NK-92 treated with Interleukin-12 subunit alpha and Interleukin-12 subunit beta, amount 100 ng/mL, for 24 hours (cell line): ENCODE measurements around the gene PAK2.
"Not testable (repeated sequence)": the region's sequence is repeated elsewhere in the genome, so short reads cannot be mapped to it uniquely, and the experiment has no call there.

Source experiments
- DNase-seq: peaks from one replicate; lab custom pipeline; 2025; lab: John Stamatoyannopoulos, UW

PAK2 gene

GRCh38 chr3:196739671-196740480 is at the start of gene PAK2:
TSS of gene PAK2 (plus strand) at chr3:196739857. CDS start at chr3:196782647, 42,790 bp downstream.
- DNase-seq: peak; percentile 90

- no peak for DNase-seq
These were observed 49.6 kb upstream of the PAK2 start for GRCh38 chr3:196689941-196690660.

DNA sequence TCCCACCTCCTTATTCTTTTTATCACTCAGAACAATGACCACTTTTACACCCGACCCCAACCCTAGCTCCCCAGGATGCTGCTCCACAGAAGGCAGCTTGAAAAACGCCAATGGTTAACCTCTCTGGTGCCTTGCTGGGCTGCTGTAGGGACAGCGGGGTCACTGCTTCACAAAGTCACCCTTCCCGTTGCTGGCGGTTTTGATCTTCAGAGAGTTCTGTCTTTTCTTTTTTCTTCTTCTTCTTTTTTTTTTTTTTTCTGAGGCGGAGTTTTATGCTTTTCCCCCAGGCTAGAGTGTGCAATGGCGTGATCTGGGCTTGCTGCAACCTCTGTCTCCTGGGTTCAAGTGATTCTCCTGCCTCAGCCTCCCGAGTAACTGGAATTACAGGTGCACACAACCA is 48.3 kb upstream of the PAK2 start:
- DNase-seq: no peak

- no peak for DNase-seq
These were observed 45.4 kb upstream of the PAK2 start for GRCh38 chr3:196694202-196694638.

- no peak for DNase-seq
These were observed 44.5 kb upstream of the PAK2 start for GRCh38 chr3:196694941-196695848.

- no peak for DNase-seq
These were observed 43.8 kb upstream of the PAK2 start for GRCh38 chr3:196695849-196696226.

DNA sequence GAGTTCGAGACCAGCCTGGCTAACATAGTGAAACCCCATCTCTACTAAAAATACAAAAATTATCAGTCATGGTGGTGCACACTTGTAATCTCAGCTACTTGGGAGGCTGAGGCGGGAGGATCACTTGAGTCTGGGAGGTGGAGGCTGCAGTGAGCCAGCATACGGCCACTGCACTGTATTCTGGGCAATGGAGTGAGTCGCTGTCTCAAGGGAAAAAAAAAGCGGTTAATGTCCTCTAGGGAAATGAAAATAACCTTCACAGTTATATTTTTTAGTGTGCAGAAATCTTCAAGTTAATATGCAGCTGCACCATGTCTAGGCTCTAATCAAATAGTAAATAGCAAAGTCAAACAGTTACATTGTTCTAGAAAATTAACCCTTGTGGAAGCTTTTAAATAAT is 42.4 kb upstream of the PAK2 start:
- DNase-seq: no peak

DNA sequence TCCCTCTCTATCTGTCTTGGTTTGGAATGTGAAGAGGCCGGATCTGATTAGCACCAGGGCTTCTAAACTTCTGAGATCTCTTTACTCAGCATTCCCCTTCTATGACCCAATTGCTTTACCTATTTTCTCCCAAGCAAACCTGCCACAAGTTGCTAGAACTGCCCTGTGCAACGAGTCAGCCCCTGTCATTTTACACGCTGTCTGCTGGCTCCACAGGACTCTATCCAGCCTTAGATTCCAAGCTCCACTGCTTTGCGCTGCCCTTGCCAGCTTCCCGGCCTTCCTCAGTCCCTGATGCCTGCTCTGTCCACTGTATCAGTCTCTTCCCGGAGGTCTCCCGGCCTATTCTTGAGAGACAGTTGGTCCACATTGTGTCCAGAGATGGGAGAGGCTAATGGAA is 39.9 kb upstream of the PAK2 start:
- no peak for DNase-seq

DNA sequence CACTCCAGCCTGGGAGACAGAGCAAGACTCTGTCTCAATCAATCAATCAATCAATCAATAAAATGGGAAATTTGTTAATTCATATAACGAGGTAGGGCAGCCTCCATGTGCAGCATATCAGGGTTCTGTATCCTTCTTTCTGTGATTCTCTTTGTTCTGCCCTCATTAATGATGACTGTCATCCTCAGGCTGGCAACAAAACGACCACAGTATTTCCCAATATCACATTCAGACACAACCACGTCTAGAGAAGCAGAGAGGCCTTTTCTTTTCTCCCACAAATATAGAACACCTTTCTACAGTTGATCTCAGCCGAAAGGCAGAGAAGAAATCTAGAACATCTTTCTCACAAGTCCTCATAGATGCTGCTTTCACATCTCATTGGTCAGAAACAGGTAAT is 38.9 kb upstream of the PAK2 start:
- no peak for DNase-seq

DNA sequence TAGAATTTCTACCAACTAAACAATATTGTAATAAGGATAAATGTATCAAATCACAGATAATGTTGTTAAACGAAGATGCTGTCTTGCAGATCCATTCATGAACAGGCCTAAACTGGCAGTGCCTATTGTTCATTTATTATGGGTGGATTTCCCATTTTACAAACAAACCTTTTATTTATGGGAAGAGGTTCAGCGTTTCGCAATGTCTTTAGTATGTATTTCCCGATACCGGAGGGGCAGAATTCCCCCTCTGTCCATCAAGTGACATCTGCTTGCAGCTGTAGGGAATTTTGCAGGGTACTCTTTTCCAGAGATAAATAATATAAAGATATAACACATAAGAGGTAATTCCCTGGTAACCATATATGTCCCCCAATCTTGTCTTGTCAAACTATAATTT is 33.3 kb upstream of the PAK2 start:
- DNase-seq: no peak

- no peak for DNase-seq
These were observed 32.9 kb upstream of the PAK2 start for GRCh38 chr3:196706731-196707130.

DNA sequence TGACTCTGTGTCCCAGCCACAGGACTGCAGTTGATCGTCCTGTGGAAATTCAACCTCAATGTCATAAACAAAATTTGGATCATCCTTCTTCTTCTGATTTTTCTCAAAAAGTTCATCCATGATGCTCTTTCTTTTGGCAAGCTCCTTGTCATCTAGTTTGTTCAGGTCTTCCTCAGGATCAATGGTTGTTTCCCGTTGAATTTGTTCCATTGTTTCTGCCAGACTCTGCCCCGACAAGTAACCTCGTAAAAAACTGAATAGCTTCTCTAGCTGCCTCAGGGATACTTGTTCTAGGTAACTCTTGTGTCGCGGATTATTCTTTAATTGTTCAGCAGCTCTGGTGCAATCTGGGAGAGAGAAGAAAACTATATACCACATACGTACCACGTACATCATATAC is 32.1 kb upstream of the PAK2 start:
- no peak for DNase-seq

- no peak for DNase-seq
These were observed 31.2 kb upstream of the PAK2 start for GRCh38 chr3:196708467-196708866.

- peak; percentile 83 for DNase-seq
These were observed 27.7 kb upstream of the PAK2 start, which contains the start of the genes CEP19 and PIGX for GRCh38 chr3:196711838-196712513. TSS of gene CEP19 (minus strand) at chr3:196712250. CDS start at chr3:196708657, 3,593 bp downstream. TSS of gene PIGX (plus strand) at chr3:196712377.

GRCh38 chr3:196712514-196713413 is 26.9 kb upstream of the PAK2 start:
- DNase-seq: peak; percentile 80

DNA sequence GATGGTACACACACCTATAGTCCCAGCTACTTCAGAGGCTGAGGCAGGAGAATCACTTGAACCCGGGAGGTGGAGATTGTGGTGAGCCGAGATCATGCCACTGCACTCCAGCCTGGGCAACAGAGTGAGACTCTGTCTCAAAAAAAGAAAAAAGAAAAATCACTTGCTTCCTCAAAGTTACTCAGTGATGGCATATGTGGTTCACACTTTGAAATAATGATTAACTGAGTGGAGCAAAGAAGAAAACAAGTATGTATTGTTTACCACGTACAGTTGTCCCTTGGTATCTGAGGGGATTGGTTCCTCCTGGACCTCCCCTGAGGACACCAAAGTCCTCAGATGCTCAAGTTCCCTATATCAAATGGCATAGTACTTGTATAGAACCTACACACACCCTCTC is 22.5 kb upstream of the PAK2 start:
- DNase-seq: not testable (repeated sequence)

- no peak for DNase-seq
These were observed 18.6 kb upstream of the PAK2 start for GRCh38 chr3:196721097-196721496.

DNA sequence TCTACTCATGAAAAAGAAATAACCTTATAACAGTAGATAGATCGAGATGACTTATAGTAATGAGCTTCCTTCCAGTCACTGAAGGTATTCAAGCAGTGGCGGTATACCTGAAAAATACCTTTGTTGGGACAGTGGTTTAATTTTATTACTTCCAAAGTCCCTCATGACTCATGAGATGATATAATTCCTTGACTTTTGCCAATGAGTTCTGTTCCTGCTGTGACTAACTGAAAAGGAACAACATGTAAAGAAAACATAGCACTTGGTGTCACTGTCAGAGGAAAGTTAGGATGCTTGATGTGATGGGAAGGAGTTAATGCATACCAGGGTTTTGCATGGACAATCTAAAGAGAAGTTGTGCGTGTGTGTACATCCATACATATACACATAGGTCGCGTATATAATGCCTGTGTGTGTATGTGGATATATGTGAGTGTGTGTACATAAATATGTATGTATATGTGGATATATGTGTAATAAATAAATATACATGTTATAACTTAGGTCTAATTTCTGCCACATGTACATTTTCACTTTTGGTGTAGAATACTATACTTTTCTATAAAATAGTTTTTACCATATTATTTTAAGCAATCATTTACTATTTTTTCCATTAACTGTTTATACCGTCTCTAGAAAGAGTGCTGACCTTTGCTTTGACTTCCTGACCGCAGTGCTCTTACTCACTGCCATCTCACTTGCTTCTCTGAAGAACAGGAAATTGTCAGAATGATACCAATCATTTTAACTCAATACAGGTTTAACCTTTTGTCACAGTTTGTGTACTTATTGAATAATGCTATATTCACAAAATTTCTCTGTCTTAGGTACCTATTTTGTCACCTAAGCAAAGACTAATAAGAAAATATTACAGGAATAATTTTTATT is 12.6 kb upstream of the PAK2 start:
- no peak for DNase-seq

DNA sequence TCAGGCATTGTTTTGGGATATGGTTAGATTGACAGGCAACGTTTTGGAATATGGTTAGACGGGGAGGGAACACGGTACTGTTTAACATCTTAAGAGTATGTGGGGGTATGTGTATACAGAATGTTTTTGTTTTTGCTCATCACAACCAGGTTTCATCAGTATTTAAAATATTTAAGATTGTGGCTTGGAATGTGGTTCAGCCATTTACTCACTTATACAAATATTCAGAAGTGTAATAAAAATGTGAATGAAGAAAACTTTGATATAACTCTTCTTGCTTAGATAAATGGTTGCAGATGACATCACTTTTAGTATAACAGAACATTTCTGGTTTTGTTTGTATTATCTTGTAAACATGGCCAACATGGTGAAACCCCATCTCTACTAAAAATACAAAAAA is 3.9 kb upstream of the PAK2 start:
- no peak for DNase-seq
